CD14-positive monocyte (primary cell): ENCODE data around the gene MACROD1. TPM values are rescaled to one million over a fixed set of nuclear protein-coding genes. Genes with fewer than 3 reads are reported as not detected.

ENCODE experiments used
- DNase-seq, 3 donors: peaks; one replicate each; pipeline ENCODE4 v3.0.0-alpha.2; 2011 to 2022
- H2AFZ ChIP-seq: 2 replicates; pipeline ENCODE4 v1.6.0; 2012; ENCODE audit warnings: mild to moderate bottlenecking, low read depth, low read length, inconsistent platforms; ENCODE audit not compliant: insufficient read depth, poor library complexity, severe bottlenecking
- H3K27ac ChIP-seq, 2 donors: 1 replicate in 1 of 2; 2 replicates in 1 of 2; pipeline ENCODE4 v1.5.1; 2012 to 2013; ENCODE audit warnings: low read length in 2 of 2, control low read depth in 1 of 2, inconsistent platforms in 1 of 2, low read depth in 1 of 2, mild to moderate bottlenecking in 1 of 2
- H3K27me3 ChIP-seq, 2 donors: one replicate each; pipeline versions ENCODE4 v1.6.0 to v1.6.1; 2011 to 2013; ENCODE audit warnings: low read length in 2 of 2; ENCODE audit not compliant: control insufficient read depth in 2 of 2, insufficient read depth in 2 of 2
- H3K36me3 ChIP-seq, 2 donors: replicated peaks in 1 of 2; 1 replicate in 1 of 2; 2 replicates in 1 of 2; pipeline versions ENCODE4 v1.5.1 to v1.6.1; 2012 to 2013; ENCODE audit warnings: low read length in 2 of 2, control low read depth in 1 of 2, inconsistent platforms in 1 of 2, mild to moderate bottlenecking in 1 of 2; ENCODE audit not compliant: insufficient read depth in 2 of 2, control insufficient read depth in 1 of 2
- H3K4me1 ChIP-seq, 2 donors: 1 replicate in 1 of 2; 2 replicates in 1 of 2; pipeline versions ENCODE4 v1.5.1 to v1.6.1; 2012 to 2013; ENCODE audit warnings: low read length in 2 of 2, control low read depth in 1 of 2, inconsistent platforms in 1 of 2, mild to moderate bottlenecking in 1 of 2, moderate library complexity in 1 of 2; ENCODE audit not compliant: insufficient read depth in 2 of 2, control insufficient read depth in 1 of 2
- H3K4me2 ChIP-seq: replicated peaks from 2 replicates; pipeline ENCODE3; 2012; ENCODE audit warnings: low read length, moderate library complexity, mild to moderate bottlenecking; ENCODE audit not compliant: poor library complexity, severe bottlenecking; ENCODE audit errors: extremely low read depth
- H3K4me3 ChIP-seq, 3 experiments: fragments of 200-600 bp in 1 of 3; sonication (generic) in 1 of 3; replicated peaks in 1 of 3; 1 replicate in 2 of 3; 2 replicates in 1 of 3; pipeline ENCODE4 v1.5.1; 2011 to 2013; ENCODE audit warnings: low read length in 3 of 3, mild to moderate bottlenecking in 3 of 3, control low read depth in 2 of 3, low read depth in 2 of 3, inconsistent platforms in 1 of 3, moderate library complexity in 1 of 3
- H3K79me2 ChIP-seq: 2 replicates; pipeline ENCODE4 v1.6.0; 2012; ENCODE audit warnings: mild to moderate bottlenecking, control low read depth, inconsistent platforms, low read length, moderate library complexity; ENCODE audit not compliant: insufficient read depth
- H3K9ac ChIP-seq: 2 replicates; pipeline ENCODE4 v1.6.0; 2017; ENCODE audit warnings: low read length, mild to moderate bottlenecking; ENCODE audit not compliant: insufficient read depth, poor library complexity, severe bottlenecking
- H3K9me3 ChIP-seq, 2 donors: replicated peaks in 1 of 2; 1 replicate in 1 of 2; 2 replicates in 1 of 2; pipeline versions ENCODE4 v1.5.1 to v1.6.1; 2012 to 2013; ENCODE audit warnings: low read length in 2 of 2, control low read depth in 1 of 2; ENCODE audit not compliant: control insufficient read depth in 1 of 2, insufficient read depth in 1 of 2
- H4K20me1 ChIP-seq: 2 replicates; pipeline ENCODE4 v1.6.0; 2012; ENCODE audit warnings: mild to moderate bottlenecking, low read length, control low read depth, moderate library complexity; ENCODE audit not compliant: insufficient read depth
- H3K27ac Mint-ChIP-seq, 7 donors: one replicate each; pipeline ENCODE4 v1.8.0; 2020; ENCODE audit warnings: mild to moderate bottlenecking in 7 of 7, mixed read lengths in 7 of 7, moderate library complexity in 6 of 7, inconsistent platforms in 2 of 7
- H3K27me3 Mint-ChIP-seq, 3 donors: one replicate each; pipeline ENCODE4 v1.8.0; 2021 to 2022; ENCODE audit warnings: low read depth in 3 of 3, mild to moderate bottlenecking in 3 of 3, mixed read lengths in 3 of 3, moderate library complexity in 3 of 3, inconsistent platforms in 1 of 3
- H3K36me3 Mint-ChIP-seq, 2 donors: one replicate each; pipeline ENCODE4 v1.8.0; 2020; ENCODE audit warnings: mixed read lengths in 2 of 2, inconsistent platforms in 1 of 2, mild to moderate bottlenecking in 1 of 2
- H3K4me1 Mint-ChIP-seq: one replicate; pipeline ENCODE4 v1.8.0; 2020; ENCODE audit warnings: mild to moderate bottlenecking, mixed read lengths
- H3K4me3 Mint-ChIP-seq, 2 donors: one replicate each; pipeline ENCODE4 v1.8.0; 2020; ENCODE audit warnings: mild to moderate bottlenecking in 2 of 2, mixed read lengths in 2 of 2, moderate library complexity in 1 of 2
- H3K9me3 Mint-ChIP-seq, 7 donors: one replicate each; pipeline ENCODE4 v1.8.0; 2020 to 2022; ENCODE audit warnings: mixed read lengths in 7 of 7, mild to moderate bottlenecking in 6 of 7, moderate library complexity in 6 of 7, inconsistent platforms in 2 of 7
- WGBS: methylation state at CpG from one replicate; pipeline ENCODE4 v1.1.5; 2013; ENCODE audit warnings: missing lambda C conversion rate; ENCODE audit not compliant: insufficient coverage; 5-methylcytosine and 5-hydroxymethylcytosine counted together
- intact Hi-C, 2 donors: fragments of 100-400 bp; cut with micrococcal nuclease; formaldehyde crosslinking; loops; one replicate each; pipeline versions ENCODE4 v1.15.0 to v1.15.1; 2023
- polyA plus RNA-seq, 3 donors: library from polyadenylated mRNA; depleted of rRNA in 1 of 3; unstranded in 2 of 3; stranded (reverse) in 1 of 3; fragments of 300-500 nt in 2 of 3; fragments of >200 nt in 1 of 3; fragmentation: Illumina TruSeq in 2 of 3; gene quantifications; 1 replicate in 2 of 3; 2 replicates in 1 of 3; pipeline ENCODE4 v1.2.3, GENCODE V29; 2012 to 2021
- TF ChIP-seq, protein P1 (sequence below): fragments of 200-600 bp; IDR thresholded peaks from one replicate; pipeline ENCODE4 v1.8.0; 2022; ENCODE audit warnings: antibody characterized with exemption, mild to moderate bottlenecking

MACROD1 gene
- polyA plus RNA-seq, 3 donors = 1.5 to 2.4 (median 2.2) TPM

DNA sequence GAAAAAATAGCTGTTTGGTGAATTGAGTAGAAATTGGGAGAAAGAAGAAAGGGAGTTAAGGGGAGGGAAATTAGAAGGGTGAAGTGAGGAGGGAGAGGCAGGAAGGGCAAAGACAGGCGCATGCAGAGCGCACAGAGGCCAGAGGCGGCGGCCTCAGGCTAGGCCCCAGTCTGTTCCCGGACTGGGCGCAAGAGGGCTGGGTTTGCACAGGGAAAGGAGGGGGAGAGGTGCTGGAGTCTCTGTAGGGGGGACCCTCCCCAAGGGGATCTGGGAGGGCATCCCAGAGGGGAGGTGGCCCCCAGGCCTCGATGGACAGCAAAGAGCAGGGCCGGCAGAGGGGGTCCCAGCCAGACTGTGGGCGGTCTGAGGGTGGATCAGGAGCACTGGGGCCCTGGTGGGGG lies 131.5 kb downstream of the MACROD1 start:
- H3K9ac ChIP-seq = no peak overlapping the region
- H3K79me2 ChIP-seq = no peaks in the 10 kb centered on the region
- peaks cover 43 to 63% (median 45%) of the 10 kb centered on the region in 3 donors for H3K27me3 Mint-ChIP-seq
- no peak overlapping the region for H3K27ac ChIP-seq
- H3K27me3 ChIP-seq = peaks cover 24 to 52% of the 10 kb centered on the region in 2 donors
- H3K4me1 Mint-ChIP-seq = peaks cover 13% of the 10 kb centered on the region
- no peak overlapping the region for H3K27ac Mint-ChIP-seq
- intact Hi-C loops = no loop called here
- TF ChIP-seq, protein P1, sequence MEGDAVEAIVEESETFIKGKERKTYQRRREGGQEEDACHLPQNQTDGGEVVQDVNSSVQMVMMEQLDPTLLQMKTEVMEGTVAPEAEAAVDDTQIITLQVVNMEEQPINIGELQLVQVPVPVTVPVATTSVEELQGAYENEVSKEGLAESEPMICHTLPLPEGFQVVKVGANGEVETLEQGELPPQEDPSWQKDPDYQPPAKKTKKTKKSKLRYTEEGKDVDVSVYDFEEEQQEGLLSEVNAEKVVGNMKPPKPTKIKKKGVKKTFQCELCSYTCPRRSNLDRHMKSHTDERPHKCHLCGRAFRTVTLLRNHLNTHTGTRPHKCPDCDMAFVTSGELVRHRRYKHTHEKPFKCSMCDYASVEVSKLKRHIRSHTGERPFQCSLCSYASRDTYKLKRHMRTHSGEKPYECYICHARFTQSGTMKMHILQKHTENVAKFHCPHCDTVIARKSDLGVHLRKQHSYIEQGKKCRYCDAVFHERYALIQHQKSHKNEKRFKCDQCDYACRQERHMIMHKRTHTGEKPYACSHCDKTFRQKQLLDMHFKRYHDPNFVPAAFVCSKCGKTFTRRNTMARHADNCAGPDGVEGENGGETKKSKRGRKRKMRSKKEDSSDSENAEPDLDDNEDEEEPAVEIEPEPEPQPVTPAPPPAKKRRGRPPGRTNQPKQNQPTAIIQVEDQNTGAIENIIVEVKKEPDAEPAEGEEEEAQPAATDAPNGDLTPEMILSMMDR = no peak
- no peaks in the 10 kb centered on the region for H3K36me3 ChIP-seq
- no peaks in the 10 kb centered on the region for H4K20me1 ChIP-seq
- H3K9me3 Mint-ChIP-seq = peaks cover 0 to 5% (median 3%) of the 10 kb centered on the region in 7 donors
- H3K4me2 ChIP-seq = no peak overlapping the region
- DNase-seq = no peak
- WGBS = 40% methylated on average over 9 of the region's 9 CpGs
- H3K9me3 ChIP-seq = peaks cover 3 to 11% of the 10 kb centered on the region in 2 donors
- peak overlapping the region in 1 of 2 donors; percentile 94 for H3K4me3 Mint-ChIP-seq
- H2AFZ ChIP-seq = no peak overlapping the region
- H3K4me3 ChIP-seq = no peak overlapping the region
- peaks cover 0 to 5% of the 10 kb centered on the region in 2 donors for H3K36me3 Mint-ChIP-seq
- peaks cover 0 to 10% of the 10 kb centered on the region in 2 donors for H3K4me1 ChIP-seq

DNA sequence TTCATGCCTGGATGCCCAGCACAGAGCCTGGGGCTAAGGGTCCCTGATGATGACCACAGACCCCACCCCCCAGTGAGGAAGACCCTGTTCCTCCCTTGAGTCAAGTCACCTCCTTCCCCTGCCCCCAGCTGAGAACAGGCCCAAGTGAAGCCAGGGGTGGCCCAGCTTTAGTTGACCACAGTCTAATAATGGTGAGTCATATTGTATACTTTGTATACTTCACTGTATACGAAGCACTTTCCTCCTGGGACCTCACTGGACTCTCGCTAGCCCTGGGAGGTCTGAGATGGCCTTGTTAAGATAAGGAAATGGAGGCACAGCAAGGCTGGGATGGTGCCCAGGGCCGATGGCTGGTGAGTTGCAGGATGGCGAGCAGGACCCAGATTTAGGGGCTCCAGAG lies 133.9 kb downstream of the MACROD1 start:
- H3K36me3 Mint-ChIP-seq = peaks cover 0 to 5% of the 10 kb centered on the region in 2 donors
- no peak overlapping the region for H3K27ac Mint-ChIP-seq
- no peaks in the 10 kb centered on the region for H4K20me1 ChIP-seq
- H3K27me3 Mint-ChIP-seq = peaks cover 33 to 46% (median 34%) of the 10 kb centered on the region in 3 donors
- peaks cover 0 to 5% (median 3%) of the 10 kb centered on the region in 7 donors for H3K9me3 Mint-ChIP-seq
- no peaks in the 10 kb centered on the region for H3K36me3 ChIP-seq
- H3K27me3 ChIP-seq = peaks cover 20 to 37% of the 10 kb centered on the region in 2 donors
- intact Hi-C loops = no loop called here
- H3K27ac ChIP-seq = no peak overlapping the region
- DNase-seq = no peak
- H3K79me2 ChIP-seq = no peaks in the 10 kb centered on the region
- H3K4me1 ChIP-seq = peaks cover 22 to 32% of the 10 kb centered on the region in 2 donors
- peaks cover 31% of the 10 kb centered on the region for H3K4me1 Mint-ChIP-seq
- H3K4me3 Mint-ChIP-seq = no peak overlapping the region
- H3K4me3 ChIP-seq = no peak overlapping the region
- H2AFZ ChIP-seq = no peak overlapping the region
- no peak overlapping the region for H3K9ac ChIP-seq
- H3K4me2 ChIP-seq = no peak overlapping the region
- TF ChIP-seq, protein P1 = no peak
- peaks cover 3 to 11% of the 10 kb centered on the region in 2 donors for H3K9me3 ChIP-seq
- 100% methylated on average over 2 of the region's 4 CpGs for WGBS
